Neural cell (in vitro differentiated cells): ENCODE results near the gene PGS1. TPM values are rescaled to one million over a fixed set of nuclear protein-coding genes. Genes with fewer than 3 reads are reported as not detected.

Experiments used
- H2AFZ ChIP-seq: fragments of 200-600, 300-800 bp; sonication (generic), shearing (Covaris generic); 2 replicates; pipeline ENCODE4 v1.6.0; 2014; ENCODE audit warnings: low read depth, mild to moderate bottlenecking, antibody characterized with exemption, low read length, moderate library complexity
- H3F3A ChIP-seq: fragments of 200-600 bp; shearing (Covaris generic); 2 replicates; pipeline ENCODE4 v1.6.1; 2016; ENCODE audit warnings: mild to moderate bottlenecking, moderate library complexity, mixed read lengths, antibody characterized with exemption, low read length; ENCODE audit not compliant: insufficient read depth, poor library complexity, severe bottlenecking
- H3K27ac ChIP-seq: fragments of 200-600, 300-800 bp; sonication (generic), shearing (Covaris generic); 2 replicates; pipeline ENCODE4 v1.5.1; 2014; ENCODE audit warnings: mild to moderate bottlenecking, low read length, moderate library complexity
- H3K27me3 ChIP-seq: fragments of 300-800, 200-600 bp; sonication (generic), shearing (Covaris generic); 2 replicates; pipeline ENCODE4 v1.6.0; 2014; ENCODE audit warnings: mild to moderate bottlenecking, low read depth, low read length, moderate library complexity; ENCODE audit not compliant: insufficient read depth
- H3K36me3 ChIP-seq: fragments of 300-800, 200-600 bp; sonication (generic), shearing (Covaris generic); 2 replicates; pipeline ENCODE4 v1.5.1; 2014; ENCODE audit warnings: mild to moderate bottlenecking, antibody characterized with exemption, low read length, moderate library complexity; ENCODE audit not compliant: insufficient read depth
- H3K4me2 ChIP-seq: fragments of 300-800, 200-600 bp; sonication (generic), shearing (Covaris generic); 2 replicates; pipeline ENCODE4 v1.6.0; 2014; ENCODE audit warnings: mild to moderate bottlenecking, low read length
- H3K4me3 ChIP-seq: fragments of 300-800, 200-600 bp; sonication (generic), shearing (Covaris generic); 2 replicates; pipeline ENCODE4 v1.5.1; 2014; ENCODE audit warnings: mild to moderate bottlenecking, low read length, moderate library complexity
- H3K79me2 ChIP-seq: fragments of 200-600 bp; shearing (Covaris generic); replicated peaks from 2 replicates; pipeline ENCODE4 v1.6.0; 2014; ENCODE audit warnings: mild to moderate bottlenecking, low read length, moderate library complexity; ENCODE audit not compliant: insufficient read depth
- H3K9ac ChIP-seq: fragments of 300-800, 200-600 bp; sonication (generic), shearing (Covaris generic); 2 replicates; pipeline ENCODE4 v1.6.1; 2016; ENCODE audit warnings: mild to moderate bottlenecking, low read length, mixed read lengths
- H3K9me2 ChIP-seq: fragments of 200-600 bp; shearing (Covaris generic); 2 replicates; pipeline ENCODE4 v1.6.1; 2016; ENCODE audit warnings: mild to moderate bottlenecking, low read length, mixed read lengths; ENCODE audit not compliant: insufficient read depth
- H3K9me3 ChIP-seq: fragments of 200-600, 300-800 bp; sonication (generic), shearing (Covaris generic); 2 replicates; pipeline ENCODE4 v1.6.1; 2016; ENCODE audit warnings: mild to moderate bottlenecking, mixed run types, low read length, moderate library complexity, mixed read lengths
- H4K20me1 ChIP-seq: fragments of 200-600 bp; shearing (Covaris generic); 2 replicates; pipeline ENCODE4 v1.6.1; 2016; ENCODE audit warnings: mild to moderate bottlenecking, mixed run types; ENCODE audit not compliant: insufficient read depth
- EP300 ChIP-seq: fragments of 450-650 bp; conservative IDR thresholded peaks from 2 replicates; pipeline ENCODE4 v1.6.1; 2014; ENCODE audit warnings: antibody characterized with exemption, mild to moderate bottlenecking, moderate library complexity; ENCODE audit not compliant: poor library complexity, severe bottlenecking
- EZH2 ChIP-seq: fragments of 200-600, 300-800 bp; shearing (Covaris generic), sonication (generic); IDR thresholded peaks from 2 replicates; pipeline ENCODE4 v1.6.1; 2014; ENCODE audit warnings: antibody characterized with exemption, low read length, borderline replicate concordance, mild to moderate bottlenecking; ENCODE audit not compliant: insufficient read depth, poor library complexity, severe bottlenecking
- MXI1 ChIP-seq: fragments of 450-650 bp; conservative IDR thresholded peaks from 2 replicates; pipeline ENCODE4 v1.6.1; 2014; ENCODE audit warnings: antibody characterized with exemption, mild to moderate bottlenecking; ENCODE audit not compliant: poor library complexity, severe bottlenecking
- POLR2AphosphoS5 ChIP-seq: IDR thresholded peaks from 2 replicates; pipeline ENCODE4 v1.6.1; 2012
- RAD21 ChIP-seq: fragments of 450-650 bp; conservative IDR thresholded peaks from 2 replicates; pipeline ENCODE4 v1.6.1; 2014; ENCODE audit warnings: antibody characterized with exemption, mild to moderate bottlenecking, moderate library complexity
- SMC3 ChIP-seq: fragments of 450-650 bp; conservative IDR thresholded peaks from 2 replicates; pipeline ENCODE4 v1.6.1; 2014; ENCODE audit warnings: antibody characterized with exemption, mild to moderate bottlenecking, moderate library complexity; ENCODE audit not compliant: poor library complexity
- TAF1 ChIP-seq: IDR thresholded peaks from 2 replicates; pipeline ENCODE4 v1.6.1; 2012; ENCODE audit warnings: low read depth
- polyA plus RNA-seq: library from polyadenylated mRNA; depleted of rRNA; stranded (reverse); fragments of >200 nt; gene quantifications from 2 replicates; pipeline ENCODE4 v1.2.3, GENCODE V29; 2014
- TF ChIP-seq, protein P1 (sequence below): fragments of 450-650 bp; IDR thresholded peaks from 2 replicates; pipeline ENCODE4 v1.5.1; 2014; ENCODE audit warnings: antibody characterized with exemption, mild to moderate bottlenecking, moderate library complexity; ENCODE audit not compliant: poor library complexity, severe bottlenecking
- TF ChIP-seq, protein P2 (sequence below): IDR thresholded peaks from 2 replicates; pipeline ENCODE4 v1.6.1; 2012; ENCODE audit warnings: borderline replicate concordance

The PGS1 gene
- polyA plus RNA-seq, 1 donor from 2014 or later = 65.7 TPM

DNA sequence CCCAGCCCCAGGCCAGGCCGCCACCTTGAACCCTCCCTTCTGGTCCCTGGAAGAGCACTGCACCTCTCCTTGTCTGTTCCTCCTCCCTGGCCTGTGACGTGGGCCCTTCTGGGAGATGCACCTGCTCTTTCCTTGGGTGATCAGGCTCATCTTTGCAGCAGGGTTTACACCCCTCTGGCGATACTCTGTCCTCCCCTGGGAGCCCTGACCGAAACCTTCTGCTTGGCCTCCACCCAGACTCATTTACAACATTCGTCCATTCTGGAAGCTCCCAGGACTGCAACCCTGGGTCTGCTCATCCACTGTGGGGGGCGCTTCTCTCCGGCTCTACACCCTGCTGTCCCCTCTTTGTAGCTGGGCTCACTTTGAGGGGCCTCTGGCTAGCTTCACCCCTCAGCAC is 73.3 kb downstream of the PGS1 start:
- Histone ChIP-seq H3K36me3 (no peaks in the 10 kb centered on the region), H3K9me2 (no peaks in the 10 kb centered on the region), H3K4me2 (no peak overlapping the region), H3F3A (no peaks in the 10 kb centered on the region), H3K9me3 (no peaks in the 10 kb centered on the region), H3K9ac (no peak overlapping the region), H3K27ac (no peak overlapping the region), H3K79me2 (no peaks in the 10 kb centered on the region), H3K4me3 (no peak overlapping the region), H4K20me1 (no peaks in the 10 kb centered on the region), H2AFZ (no peak overlapping the region), H3K27me3 (no peaks in the 10 kb centered on the region)
- TF ChIP-seq MXI1 (no peak), EZH2 (no peak), POLR2AphosphoS5 (no peak), EP300 (no peak), RAD21 (no peak), TAF1 (no peak), SMC3 (no peak)
- TF ChIP-seq, protein P1, sequence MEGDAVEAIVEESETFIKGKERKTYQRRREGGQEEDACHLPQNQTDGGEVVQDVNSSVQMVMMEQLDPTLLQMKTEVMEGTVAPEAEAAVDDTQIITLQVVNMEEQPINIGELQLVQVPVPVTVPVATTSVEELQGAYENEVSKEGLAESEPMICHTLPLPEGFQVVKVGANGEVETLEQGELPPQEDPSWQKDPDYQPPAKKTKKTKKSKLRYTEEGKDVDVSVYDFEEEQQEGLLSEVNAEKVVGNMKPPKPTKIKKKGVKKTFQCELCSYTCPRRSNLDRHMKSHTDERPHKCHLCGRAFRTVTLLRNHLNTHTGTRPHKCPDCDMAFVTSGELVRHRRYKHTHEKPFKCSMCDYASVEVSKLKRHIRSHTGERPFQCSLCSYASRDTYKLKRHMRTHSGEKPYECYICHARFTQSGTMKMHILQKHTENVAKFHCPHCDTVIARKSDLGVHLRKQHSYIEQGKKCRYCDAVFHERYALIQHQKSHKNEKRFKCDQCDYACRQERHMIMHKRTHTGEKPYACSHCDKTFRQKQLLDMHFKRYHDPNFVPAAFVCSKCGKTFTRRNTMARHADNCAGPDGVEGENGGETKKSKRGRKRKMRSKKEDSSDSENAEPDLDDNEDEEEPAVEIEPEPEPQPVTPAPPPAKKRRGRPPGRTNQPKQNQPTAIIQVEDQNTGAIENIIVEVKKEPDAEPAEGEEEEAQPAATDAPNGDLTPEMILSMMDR = no peak
- TF ChIP-seq, protein P2, sequence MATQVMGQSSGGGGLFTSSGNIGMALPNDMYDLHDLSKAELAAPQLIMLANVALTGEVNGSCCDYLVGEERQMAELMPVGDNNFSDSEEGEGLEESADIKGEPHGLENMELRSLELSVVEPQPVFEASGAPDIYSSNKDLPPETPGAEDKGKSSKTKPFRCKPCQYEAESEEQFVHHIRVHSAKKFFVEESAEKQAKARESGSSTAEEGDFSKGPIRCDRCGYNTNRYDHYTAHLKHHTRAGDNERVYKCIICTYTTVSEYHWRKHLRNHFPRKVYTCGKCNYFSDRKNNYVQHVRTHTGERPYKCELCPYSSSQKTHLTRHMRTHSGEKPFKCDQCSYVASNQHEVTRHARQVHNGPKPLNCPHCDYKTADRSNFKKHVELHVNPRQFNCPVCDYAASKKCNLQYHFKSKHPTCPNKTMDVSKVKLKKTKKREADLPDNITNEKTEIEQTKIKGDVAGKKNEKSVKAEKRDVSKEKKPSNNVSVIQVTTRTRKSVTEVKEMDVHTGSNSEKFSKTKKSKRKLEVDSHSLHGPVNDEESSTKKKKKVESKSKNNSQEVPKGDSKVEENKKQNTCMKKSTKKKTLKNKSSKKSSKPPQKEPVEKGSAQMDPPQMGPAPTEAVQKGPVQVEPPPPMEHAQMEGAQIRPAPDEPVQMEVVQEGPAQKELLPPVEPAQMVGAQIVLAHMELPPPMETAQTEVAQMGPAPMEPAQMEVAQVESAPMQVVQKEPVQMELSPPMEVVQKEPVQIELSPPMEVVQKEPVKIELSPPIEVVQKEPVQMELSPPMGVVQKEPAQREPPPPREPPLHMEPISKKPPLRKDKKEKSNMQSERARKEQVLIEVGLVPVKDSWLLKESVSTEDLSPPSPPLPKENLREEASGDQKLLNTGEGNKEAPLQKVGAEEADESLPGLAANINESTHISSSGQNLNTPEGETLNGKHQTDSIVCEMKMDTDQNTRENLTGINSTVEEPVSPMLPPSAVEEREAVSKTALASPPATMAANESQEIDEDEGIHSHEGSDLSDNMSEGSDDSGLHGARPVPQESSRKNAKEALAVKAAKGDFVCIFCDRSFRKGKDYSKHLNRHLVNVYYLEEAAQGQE = no peak

DNA sequence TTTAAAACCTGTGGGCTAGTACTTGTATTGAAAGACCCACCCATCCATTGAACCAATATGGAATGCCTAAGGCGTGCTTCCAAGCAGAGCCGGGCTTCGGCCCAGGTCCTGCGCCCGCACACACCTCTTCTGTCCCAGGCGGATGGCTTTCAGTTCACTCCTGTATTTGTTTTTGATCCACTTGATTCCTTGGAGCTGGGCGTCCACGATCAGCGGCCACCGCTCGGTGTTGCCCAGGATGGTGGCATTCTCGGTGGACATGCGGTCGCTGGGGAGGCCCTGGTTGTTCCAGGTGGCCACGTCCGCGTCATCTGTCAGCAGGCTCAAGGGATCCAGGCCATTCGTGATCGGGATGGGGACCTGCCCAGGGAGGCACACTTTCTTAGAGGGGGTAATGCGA is 75.9 kb downstream of the PGS1 start:
- Histone ChIP-seq H3K79me2 (no peaks in the 10 kb centered on the region), H3K4me3 (no peak overlapping the region), H3K4me2 (no peak overlapping the region), H3K9me2 (no peaks in the 10 kb centered on the region), H2AFZ (no peak overlapping the region), H3K36me3 (no peaks in the 10 kb centered on the region), H4K20me1 (no peaks in the 10 kb centered on the region), H3K9ac (no peak overlapping the region), H3F3A (no peaks in the 10 kb centered on the region), H3K27ac (no peak overlapping the region), H3K9me3 (no peaks in the 10 kb centered on the region), H3K27me3 (no peaks in the 10 kb centered on the region)
- TF ChIP-seq POLR2AphosphoS5 (no peak), RAD21 (no peak), SMC3 (no peak), MXI1 (no peak), TAF1 (no peak), EP300 (no peak), EZH2 (no peak)
- TF ChIP-seq, protein P2 = no peak
- TF ChIP-seq, protein P1 = no peak
